ENCODE results near the gene AASS.

- TF ChIP-seq CTCF (IDR thresholded peaks at IDR 0.05) (no peak), POLR2A (IDR thresholded peaks at IDR 0.05) (no peak)
These were observed 105.9 kb downstream of the AASS start for GRCh38 chr7:122038134-122038533.
